Memory B cell (primary cell): ENCODE results near the gene CCNA1.

Experiments
- ATAC-seq: fragments of 150-1000 bp; cut with Tn5 transposase; 2 replicates; pipeline ENCODE4 v1.10.0; 2021; ENCODE audit warnings: low read depth, mild to moderate bottlenecking, moderate library complexity
- DNase-seq, 2 donors: peaks; one replicate each; pipeline ENCODE4 v3.0.0; 2022; ENCODE audit warnings: low spot score in 2 of 2
- H3K27ac Mint-ChIP-seq: one replicate; pipeline ENCODE4 v1.8.0; 2022; ENCODE audit warnings: mild to moderate bottlenecking, moderate library complexity, mixed read lengths
- H3K27me3 Mint-ChIP-seq: one replicate; pipeline ENCODE4 v1.8.0; 2022; ENCODE audit warnings: mixed read lengths
- H3K36me3 Mint-ChIP-seq: one replicate; pipeline ENCODE4 v1.8.0; 2022; ENCODE audit warnings: mild to moderate bottlenecking, mixed read lengths
- H3K4me1 Mint-ChIP-seq: one replicate; pipeline ENCODE4 v1.8.0; 2022; ENCODE audit warnings: mixed read lengths
- H3K4me3 Mint-ChIP-seq: one replicate; pipeline ENCODE4 v1.8.0; 2022; ENCODE audit warnings: mild to moderate bottlenecking, moderate library complexity, mixed read lengths
- H3K9me3 Mint-ChIP-seq: one replicate; pipeline ENCODE4 v1.8.0; 2022; ENCODE audit warnings: mixed read lengths

CCNA1 gene

DNA sequence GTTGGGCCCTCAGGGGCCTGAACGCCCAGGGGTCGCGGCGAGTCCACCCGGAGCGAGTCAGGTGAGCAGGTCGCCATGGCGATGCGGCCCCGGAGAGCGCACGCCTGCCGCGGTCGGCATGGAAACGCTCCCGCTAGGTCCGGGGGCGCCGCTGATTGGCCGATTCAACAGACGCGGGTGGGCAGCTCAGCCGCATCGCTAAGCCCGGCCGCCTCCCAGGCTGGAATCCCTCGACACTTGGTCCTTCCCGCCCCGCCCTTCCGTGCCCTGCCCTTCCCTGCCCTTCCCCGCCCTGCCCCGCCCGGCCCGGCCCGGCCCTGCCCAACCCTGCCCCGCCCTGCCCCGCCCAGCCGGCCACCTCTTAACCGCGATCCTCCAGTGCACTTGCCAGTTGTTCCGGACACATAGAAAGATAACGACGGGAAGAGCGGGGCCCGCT is at the start of gene CCNA1:
TSS of gene CCNA1 (plus strand) at position 390 of the 439 bp plus-strand sequence. CDS start 562 bp downstream, outside the sequence.
- Mint-ChIP-seq H3K27me3 (peaks cover 12% of the 10 kb centered on the region), H3K27ac (no peak within 1 kb of the TSS)
- ATAC-seq: peak; percentile 46

DNA sequence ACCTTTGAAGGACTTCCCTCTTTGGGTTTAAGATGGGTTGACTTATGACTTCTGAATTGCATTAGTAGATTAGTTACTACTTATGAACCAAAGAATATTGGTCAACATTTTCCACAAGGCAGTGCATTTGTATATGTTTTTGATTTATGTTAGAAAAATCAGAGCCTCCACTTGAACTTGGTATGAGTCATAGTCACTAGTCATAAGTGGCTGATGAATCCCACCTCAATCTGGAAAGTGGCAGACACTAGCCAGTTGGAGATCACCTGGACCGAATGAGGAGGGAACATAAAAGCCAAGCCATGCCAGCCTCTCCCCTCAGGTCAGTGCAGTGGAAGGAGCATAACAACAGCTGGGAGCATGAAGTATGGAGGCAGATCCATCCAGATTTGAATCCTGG is 46.8 kb upstream of the CCNA1 start:
- ATAC-seq (no peak), DNase-seq (no peak)
- Mint-ChIP-seq H3K4me3 (no peak overlapping the region), H3K27me3 (peaks cover 5% of the 10 kb centered on the region), H3K36me3 (no peaks in the 10 kb centered on the region), H3K4me1 (no peaks in the 10 kb centered on the region), H3K9me3 (peaks cover 5% of the 10 kb centered on the region), H3K27ac (no peak overlapping the region)

More for the DNA sequence above, at the start of gene CCNA1:
- Mint-ChIP-seq H3K9me3 (no peaks in the 10 kb centered on the region), H3K4me1 (peaks cover 2% of the 10 kb centered on the region), H3K36me3 (no peaks in the 10 kb centered on the region), H3K4me3 (peak within 1 kb of the TSS; percentile 66)
- no peak for DNase-seq

DNA sequence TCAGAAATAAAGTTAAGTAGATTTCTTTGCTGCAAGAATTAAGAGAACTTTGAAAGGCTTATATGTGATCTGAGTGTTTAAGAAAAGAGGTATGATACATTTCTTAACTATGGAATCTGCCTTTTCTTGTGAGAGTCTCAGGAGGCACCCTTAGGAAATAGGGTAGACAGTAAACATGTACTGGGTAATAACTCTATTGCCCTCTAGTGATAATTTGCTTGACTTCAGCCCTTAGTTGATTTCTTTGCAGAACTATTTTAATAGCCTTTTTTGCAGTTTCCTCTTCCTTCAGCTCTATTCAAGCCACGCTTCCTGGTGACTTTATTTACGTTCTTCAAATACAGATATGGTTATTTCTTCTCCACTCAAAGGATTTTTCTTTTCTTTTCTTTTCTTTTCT is 37.0 kb upstream of the CCNA1 start:
- no peak for DNase-seq
- Mint-ChIP-seq H3K36me3 (no peaks in the 10 kb centered on the region), H3K4me3 (no peak overlapping the region), H3K27me3 (peaks cover 6% of the 10 kb centered on the region), H3K9me3 (peaks cover 9% of the 10 kb centered on the region), H3K27ac (no peak overlapping the region), H3K4me1 (peaks cover 2% of the 10 kb centered on the region)
- no peak for ATAC-seq

DNA sequence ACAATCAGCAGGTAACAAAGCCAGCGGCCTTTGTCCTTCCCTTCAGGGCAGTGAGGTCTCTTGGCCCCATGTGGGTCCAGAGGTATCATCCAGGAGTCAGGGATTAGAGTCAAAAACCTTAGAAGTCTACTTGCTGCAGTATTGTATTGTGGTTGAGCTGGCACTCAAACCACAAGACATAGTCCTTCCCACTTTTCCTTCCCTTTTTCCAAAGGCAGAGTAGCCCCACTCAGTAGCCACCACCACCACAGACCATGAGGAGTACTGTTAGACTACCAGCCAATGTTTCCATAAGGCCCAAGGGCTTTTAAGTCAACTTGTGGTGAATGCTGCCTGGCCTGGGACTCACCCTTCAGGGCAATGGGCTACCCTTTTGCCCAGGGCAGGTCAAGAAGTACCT is 27.1 kb upstream of the CCNA1 start:
- peaks cover 1% of the 10 kb centered on the region for H3K9me3 Mint-ChIP-seq
- no peak overlapping the region for H3K27ac Mint-ChIP-seq
- no peak for DNase-seq
- H3K36me3 Mint-ChIP-seq: no peaks in the 10 kb centered on the region
- H3K27me3 Mint-ChIP-seq: peaks cover 5% of the 10 kb centered on the region
- no peak overlapping the region for H3K4me3 Mint-ChIP-seq
- peaks cover 2% of the 10 kb centered on the region for H3K4me1 Mint-ChIP-seq
- ATAC-seq: no peak

DNA sequence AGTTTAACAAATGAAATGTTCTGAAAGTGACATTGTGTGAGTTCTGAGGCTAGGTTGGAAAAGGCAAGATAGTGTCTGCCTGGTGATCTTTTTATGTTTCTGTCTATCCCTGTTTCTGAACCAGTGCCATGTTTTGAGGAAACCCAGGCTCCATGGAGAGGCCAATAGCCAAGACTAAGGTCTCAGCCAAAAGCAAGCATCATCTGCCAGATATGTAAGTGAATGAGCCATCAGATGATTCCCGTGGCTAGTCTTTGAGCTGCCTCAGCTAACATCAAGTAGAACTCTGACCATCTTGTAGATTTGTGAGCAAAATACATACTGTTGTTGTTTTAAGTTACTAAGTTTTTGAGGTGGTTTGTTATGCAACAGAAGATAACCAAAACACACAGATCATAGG is 19.6 kb upstream of the CCNA1 start:
- DNase-seq: no peak
- Mint-ChIP-seq H3K27ac (no peak overlapping the region), H3K36me3 (no peaks in the 10 kb centered on the region), H3K9me3 (peaks cover 4% of the 10 kb centered on the region), H3K27me3 (peaks cover 10% of the 10 kb centered on the region), H3K4me3 (no peak overlapping the region), H3K4me1 (peaks cover 7% of the 10 kb centered on the region)
- no peak for ATAC-seq

DNA sequence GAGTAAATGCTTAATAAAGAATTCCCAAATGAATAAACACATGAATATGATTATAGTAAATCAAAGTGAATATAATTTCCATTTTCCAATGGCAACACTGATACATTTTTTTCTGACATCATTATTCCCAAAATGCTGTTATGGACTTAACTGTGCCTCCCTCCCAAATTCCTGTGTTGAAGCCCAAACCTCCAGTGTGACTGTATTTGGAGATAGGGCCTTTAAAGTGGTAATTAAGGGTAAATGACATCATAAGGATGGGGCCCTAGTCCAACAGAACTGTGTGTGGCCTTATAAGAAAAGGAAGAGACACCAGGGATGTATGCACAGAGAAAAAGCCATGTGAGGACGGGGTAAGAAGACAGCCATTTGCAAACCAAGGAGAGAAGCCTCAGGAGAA is 19.1 kb upstream of the CCNA1 start:
- peaks cover 7% of the 10 kb centered on the region for H3K27me3 Mint-ChIP-seq
- H3K9me3 Mint-ChIP-seq: peaks cover 4% of the 10 kb centered on the region
- ATAC-seq (no peak), DNase-seq (no peak)
- H3K27ac Mint-ChIP-seq: no peak overlapping the region
- no peaks in the 10 kb centered on the region for H3K36me3 Mint-ChIP-seq
- H3K4me1 Mint-ChIP-seq: peaks cover 9% of the 10 kb centered on the region
- H3K4me3 Mint-ChIP-seq: no peak overlapping the region

DNA sequence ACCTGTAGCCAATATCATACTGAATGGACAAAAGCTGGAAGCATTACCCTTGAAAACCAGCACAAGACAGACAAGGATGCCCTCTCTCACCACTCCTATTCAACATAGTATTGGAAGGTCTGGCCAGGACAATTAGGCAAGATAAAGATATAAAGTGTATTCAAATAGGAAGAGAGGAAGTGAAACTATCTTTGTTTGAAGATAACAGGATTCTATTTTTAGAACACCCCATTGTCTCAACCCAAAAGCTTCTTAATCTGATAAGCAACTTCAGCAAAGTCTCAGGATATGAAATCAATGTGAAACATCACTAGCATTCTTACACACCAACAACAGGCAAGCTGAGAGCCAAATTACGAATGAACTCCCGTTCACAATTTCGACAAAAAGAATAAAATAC is 17.8 kb upstream of the CCNA1 start:
- no peak for DNase-seq
- H3K4me3 Mint-ChIP-seq: no peak overlapping the region
- H3K27me3 Mint-ChIP-seq: peaks cover 7% of the 10 kb centered on the region
- ATAC-seq: peak; percentile 32
- peaks cover 10% of the 10 kb centered on the region for H3K4me1 Mint-ChIP-seq
- H3K9me3 Mint-ChIP-seq: peaks cover 4% of the 10 kb centered on the region
- no peaks in the 10 kb centered on the region for H3K36me3 Mint-ChIP-seq
- H3K27ac Mint-ChIP-seq: no peak overlapping the region

DNA sequence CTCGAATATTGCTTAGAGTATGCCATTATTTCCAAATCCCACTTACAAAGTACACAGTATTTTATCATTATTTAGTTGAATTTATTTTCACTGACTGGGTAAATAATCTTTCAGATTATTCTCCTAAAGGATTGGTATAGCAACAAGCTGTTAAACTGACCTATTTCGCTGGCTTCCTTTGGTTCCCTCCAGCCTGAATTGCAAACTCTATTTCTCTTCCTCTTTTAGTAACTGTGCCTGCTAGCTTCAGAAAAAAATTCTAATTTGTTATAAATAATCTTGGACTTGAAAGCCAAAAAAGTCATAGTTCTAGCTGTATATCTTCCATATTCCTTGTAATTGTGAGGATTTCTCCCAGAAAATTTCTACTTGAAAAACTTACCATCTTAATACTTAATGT is 15.0 kb upstream of the CCNA1 start:
- Mint-ChIP-seq H3K27ac (no peak overlapping the region), H3K4me1 (peaks cover 14% of the 10 kb centered on the region)

DNA sequence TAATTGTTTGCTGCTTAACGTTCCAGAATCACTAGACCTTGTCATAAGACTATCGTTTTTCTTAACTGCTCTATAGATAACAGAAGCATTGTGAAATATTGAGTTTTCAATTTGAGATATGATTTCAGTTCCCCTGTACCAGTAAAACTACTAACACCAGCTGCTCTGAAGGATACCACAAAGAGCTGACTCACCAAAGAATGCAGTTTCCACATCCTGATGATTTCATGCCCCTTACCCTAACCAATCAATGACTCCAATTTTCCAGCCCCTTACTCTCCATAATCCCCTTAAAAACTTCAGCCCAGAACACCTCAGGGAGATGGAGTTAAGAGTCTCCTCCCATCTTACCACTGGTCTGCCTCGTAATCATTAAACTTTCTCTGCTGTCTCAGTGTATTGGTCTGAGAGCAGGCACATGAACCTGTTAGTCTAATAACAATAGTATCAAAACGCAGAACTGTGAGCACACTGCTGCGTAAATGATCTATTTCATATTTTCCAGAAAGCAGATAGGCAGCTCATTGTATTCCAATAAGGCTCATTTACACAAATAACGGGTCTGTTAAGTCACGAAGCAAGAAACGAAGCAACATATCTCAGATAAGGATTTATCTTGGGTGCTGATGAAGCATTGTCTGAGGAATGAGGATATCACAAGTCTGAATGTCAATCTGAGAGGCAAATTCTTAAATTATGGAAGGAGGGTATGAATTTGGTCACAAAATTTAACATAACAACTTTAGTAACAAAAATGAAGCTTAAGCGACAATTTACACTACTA is 14.1 kb upstream of the CCNA1 start:
- no peak overlapping the region for H3K4me3 Mint-ChIP-seq
- ATAC-seq: no peak

More for the DNA sequence above, 15.0 kb upstream of the CCNA1 start:
- ATAC-seq (no peak), DNase-seq (no peak)
- H3K9me3 Mint-ChIP-seq: peaks cover 4% of the 10 kb centered on the region
- H3K27me3 Mint-ChIP-seq: peaks cover 16% of the 10 kb centered on the region
- H3K4me3 Mint-ChIP-seq: no peak overlapping the region
- H3K36me3 Mint-ChIP-seq: no peaks in the 10 kb centered on the region

DNA sequence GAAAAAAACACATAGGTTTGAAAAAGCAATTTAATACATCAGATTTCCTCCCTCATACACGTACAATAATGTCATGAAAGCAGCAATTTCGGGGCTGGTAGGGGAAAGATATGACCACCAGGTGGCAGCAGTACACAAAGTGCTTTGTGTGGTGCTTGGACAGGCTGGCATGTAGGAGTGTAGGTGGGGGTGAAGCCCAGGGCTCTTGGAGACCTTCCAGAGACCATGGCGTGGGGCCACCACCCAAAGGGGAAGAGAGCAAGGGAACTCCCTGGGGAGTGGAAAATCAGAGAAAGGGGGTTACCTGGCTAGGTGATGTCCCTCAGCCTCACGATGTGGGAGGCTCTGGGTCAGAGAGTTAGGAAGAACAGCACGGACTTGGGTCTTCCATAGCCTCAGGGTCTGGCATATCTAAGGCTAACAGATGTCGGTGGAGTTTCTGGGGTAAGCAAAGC is 11.8 kb upstream of the CCNA1 start:
- Mint-ChIP-seq H3K4me3 (no peak overlapping the region), H3K36me3 (no peaks in the 10 kb centered on the region), H3K4me1 (peaks cover 9% of the 10 kb centered on the region), H3K9me3 (peaks cover 7% of the 10 kb centered on the region), H3K27me3 (peaks cover 17% of the 10 kb centered on the region), H3K27ac (no peak overlapping the region)
- DNase-seq: peak; percentile 63 to 72
- ATAC-seq: peak; percentile 83

More for the DNA sequence above, 14.1 kb upstream of the CCNA1 start:
- Mint-ChIP-seq H3K4me1 (peaks cover 14% of the 10 kb centered on the region), H3K36me3 (no peaks in the 10 kb centered on the region), H3K27ac (peak overlapping the region; percentile 9), H3K9me3 (peaks cover 4% of the 10 kb centered on the region), H3K27me3 (peaks cover 16% of the 10 kb centered on the region)
- no peak for DNase-seq

DNA sequence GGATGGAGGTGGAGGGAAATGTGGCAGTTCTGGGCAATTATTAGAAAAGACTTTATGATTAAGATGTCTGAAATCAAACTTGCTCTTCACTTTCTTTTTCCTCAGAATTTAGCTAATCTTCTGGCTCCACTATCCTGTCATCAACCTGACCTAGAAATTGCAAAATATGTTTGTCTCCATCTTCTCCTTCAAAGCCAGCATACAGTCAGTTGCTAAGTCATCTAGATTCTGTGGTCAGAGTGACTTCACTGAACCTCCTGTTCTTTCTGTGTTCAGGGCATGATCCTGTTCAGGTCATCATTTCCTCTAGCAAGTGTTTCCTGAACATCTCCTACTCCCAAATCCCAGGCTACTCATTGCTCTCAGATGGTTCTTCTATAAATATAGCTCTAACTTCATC is 10.8 kb upstream of the CCNA1 start:
- no peak overlapping the region for H3K4me3 Mint-ChIP-seq
- H3K4me1 Mint-ChIP-seq: peaks cover 9% of the 10 kb centered on the region
- ATAC-seq (no peak), DNase-seq (no peak)
- H3K9me3 Mint-ChIP-seq: peaks cover 6% of the 10 kb centered on the region
- no peak overlapping the region for H3K27ac Mint-ChIP-seq
- H3K36me3 Mint-ChIP-seq: no peaks in the 10 kb centered on the region
- H3K27me3 Mint-ChIP-seq: peaks cover 13% of the 10 kb centered on the region

DNA sequence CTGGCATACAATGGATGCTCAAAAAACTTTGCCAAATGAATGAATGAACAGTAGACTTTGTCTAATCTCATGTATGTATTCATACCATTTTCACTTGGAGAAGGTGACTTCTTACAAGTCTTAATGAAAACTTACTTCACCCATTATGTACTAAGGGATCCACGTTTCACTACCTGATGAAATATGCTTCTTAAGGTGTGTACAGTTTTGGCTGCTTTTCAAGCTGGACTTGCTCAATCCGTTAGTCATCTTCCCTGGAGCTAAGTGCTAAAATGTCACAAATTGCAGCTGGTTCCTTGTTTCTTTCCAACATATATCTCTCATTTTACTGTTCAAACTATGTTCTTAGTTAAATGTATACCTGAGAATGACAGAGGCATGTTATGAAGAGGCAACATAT is 4.2 kb upstream of the CCNA1 start:
- DNase-seq (no peak), ATAC-seq (no peak)
- H3K27ac Mint-ChIP-seq: no peak overlapping the region
- peaks cover 8% of the 10 kb centered on the region for H3K9me3 Mint-ChIP-seq
- H3K27me3 Mint-ChIP-seq: peaks cover 11% of the 10 kb centered on the region
- no peaks in the 10 kb centered on the region for H3K36me3 Mint-ChIP-seq
- H3K4me3 Mint-ChIP-seq: no peak overlapping the region
- no peaks in the 10 kb centered on the region for H3K4me1 Mint-ChIP-seq

DNA sequence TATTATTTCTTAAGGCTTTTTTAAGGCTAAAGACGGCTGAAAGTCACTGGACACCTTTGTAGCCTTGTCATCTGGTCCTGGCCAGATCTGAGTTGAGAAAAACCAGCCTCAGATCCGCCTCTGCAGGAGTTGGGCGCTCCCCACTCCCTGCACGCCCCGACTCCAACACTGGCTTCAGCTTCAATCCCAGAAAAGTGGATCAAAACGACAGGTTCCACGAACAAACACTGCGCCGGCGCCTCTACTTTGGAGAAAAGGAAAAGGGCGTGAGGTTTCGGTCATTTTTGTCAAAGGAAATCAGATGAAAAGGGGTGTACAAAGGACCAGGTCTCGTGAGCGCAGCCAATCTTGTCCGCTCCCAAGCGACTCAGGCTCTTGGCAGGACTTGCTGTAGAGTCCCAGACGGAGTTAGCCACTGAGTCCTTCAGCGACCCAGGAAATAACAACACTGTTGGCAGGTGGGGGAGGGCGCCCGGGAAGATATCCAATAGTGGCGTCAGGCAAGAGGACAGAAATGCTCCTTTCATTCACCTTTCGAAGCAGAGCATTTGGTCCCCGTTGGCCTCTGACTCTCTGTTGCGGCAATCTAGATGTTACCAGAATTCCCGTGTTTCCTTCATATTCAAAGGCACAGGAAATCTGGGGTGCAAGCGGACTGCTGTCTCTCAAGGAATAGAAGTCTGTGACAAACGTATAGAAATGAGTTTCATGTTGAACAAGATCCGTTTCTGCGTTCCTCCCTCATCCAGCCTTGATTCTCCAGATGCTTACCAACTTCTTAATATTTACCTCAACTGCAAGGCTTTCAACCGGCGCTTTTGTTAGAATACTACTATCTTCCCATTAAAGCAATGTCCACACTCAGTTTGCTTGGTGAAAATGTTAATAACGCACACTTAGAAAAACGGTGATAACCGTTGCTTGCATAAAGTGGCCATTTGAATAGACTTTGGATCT is 1.8 kb upstream of the CCNA1 start:
- no peak overlapping the region for H3K4me3 Mint-ChIP-seq
- no peak overlapping the region for H3K27ac Mint-ChIP-seq
- H3K27me3 Mint-ChIP-seq: peaks cover 15% of the 10 kb centered on the region
- no peaks in the 10 kb centered on the region for H3K36me3 Mint-ChIP-seq
- H3K4me1 Mint-ChIP-seq: peaks cover 2% of the 10 kb centered on the region
- peaks cover 3% of the 10 kb centered on the region for H3K9me3 Mint-ChIP-seq
- ATAC-seq: no peak
- DNase-seq: no peak
